Frontal cortex (tissue), 4 donors: ENCODE data around the gene MYH13. TPM values are rescaled to one million over a fixed set of nuclear protein-coding genes. Genes with fewer than 3 reads are reported as not detected.

Experiments used
- DNase-seq, 2 donors: peaks; one replicate each; pipeline ENCODE4 v3.0.0; 2012; ENCODE audit warnings: low spot score in 2 of 2
- FAIRE-seq: peaks from 2 replicates; lab custom pipeline; 2012; peaks lifted over from hg19 to GRCh38; lab: Jason Lieb, UNC
- total RNA-seq: library from RNA; depleted of rRNA; stranded (reverse); fragments of >200 nt; gene quantifications from one replicate; pipeline ENCODE4 v1.2.3, GENCODE V29; 2014
- donor health status: control.
- donor health status: control.
- donor health status: control.

MYH13 gene
- not detected for total RNA-seq

DNA sequence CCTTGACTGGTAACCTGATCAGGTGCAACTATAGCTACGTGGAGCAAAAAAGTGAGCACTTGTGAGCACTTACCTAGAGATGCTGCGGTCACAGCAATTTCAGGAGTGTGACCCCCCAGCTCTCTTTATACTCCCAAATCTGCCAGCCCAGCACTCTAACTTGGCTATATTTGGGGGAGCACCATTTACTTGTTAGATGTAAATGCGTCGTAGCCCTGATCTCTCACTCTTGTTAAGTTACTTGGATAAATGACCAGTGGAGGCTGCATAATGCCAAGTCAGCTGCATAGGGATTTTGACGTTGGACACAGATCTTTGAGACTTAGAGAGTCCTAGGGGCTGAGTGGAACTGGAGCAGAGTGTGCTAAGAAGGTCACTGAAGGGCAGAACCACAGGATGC is at the start of gene MYH13:
MYH13 (minus strand) TSS at position 101 of the 400 bp plus-strand sequence. CDS start 8,476 bp downstream, outside the sequence.
- DNase-seq (no peak), FAIRE-seq (no peak)

- DNase-seq (no peak), FAIRE-seq (no peak)
Measured at GRCh38 chr17:10421900-10422542, 49.2 kb upstream of the MYH13 start, which contains the start of gene MYH8. MYH8 (minus strand) TSS chr17:10421950; CDS start chr17:10420227, 1,723 bp downstream.

- no peak for DNase-seq
- FAIRE-seq, result no peak
Measured at GRCh38 chr17:10421211-10421610, 48.4 kb upstream of the MYH13 start.

GRCh38 chr17:10420811-10421210 is 48.0 kb upstream of the MYH13 start:
- no peak for FAIRE-seq
- DNase-seq, result no peak

DNA sequence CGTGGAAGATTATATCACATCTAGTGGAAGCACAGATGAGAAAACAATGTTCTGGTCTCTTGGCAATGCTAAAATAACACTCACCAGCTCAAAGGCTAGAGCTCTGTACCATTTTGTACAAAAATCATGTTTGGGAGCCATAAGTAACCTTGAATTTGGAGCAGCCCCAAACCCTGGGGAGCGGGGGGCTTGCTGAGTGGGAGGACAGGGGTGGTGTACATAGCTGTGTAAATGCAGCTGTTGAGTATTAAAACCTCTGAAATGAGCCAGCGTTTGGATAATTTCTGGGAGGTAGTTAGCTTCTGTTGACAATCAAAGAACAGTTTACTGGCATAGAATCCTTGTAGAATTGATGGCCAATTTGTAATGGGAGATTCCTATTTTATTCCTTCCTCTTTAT is 44.6 kb upstream of the MYH13 start:
- FAIRE-seq, result no peak
- DNase-seq, result no peak

- FAIRE-seq, result no peak
- no peak for DNase-seq
Measured at GRCh38 chr17:10415161-10415560, 42.4 kb upstream of the MYH13 start.

- no peak for DNase-seq
- FAIRE-seq, result no peak
Measured at GRCh38 chr17:10403589-10403988, 30.8 kb upstream of the MYH13 start.

DNA sequence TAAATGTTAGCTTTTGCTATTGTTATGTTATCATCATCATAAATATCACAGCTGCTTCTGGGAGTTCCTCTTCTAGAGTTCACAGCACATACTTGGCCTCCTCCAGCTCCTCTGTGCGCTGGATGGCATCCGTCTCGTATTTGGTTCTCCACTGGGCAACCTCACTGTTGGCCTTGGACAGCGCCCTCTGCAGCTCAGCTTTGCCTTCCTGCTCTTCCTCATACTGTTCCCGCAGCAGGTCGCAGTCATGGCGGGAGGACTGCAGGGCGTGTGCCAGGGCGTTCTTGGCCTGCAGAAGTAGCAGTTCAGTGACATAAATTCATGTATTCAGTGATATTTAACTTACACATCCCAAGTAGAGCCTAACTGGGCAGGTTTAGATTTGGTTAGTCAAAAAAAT is 25.5 kb upstream of the MYH13 start:
- no peak for DNase-seq
- FAIRE-seq, result no peak

DNA sequence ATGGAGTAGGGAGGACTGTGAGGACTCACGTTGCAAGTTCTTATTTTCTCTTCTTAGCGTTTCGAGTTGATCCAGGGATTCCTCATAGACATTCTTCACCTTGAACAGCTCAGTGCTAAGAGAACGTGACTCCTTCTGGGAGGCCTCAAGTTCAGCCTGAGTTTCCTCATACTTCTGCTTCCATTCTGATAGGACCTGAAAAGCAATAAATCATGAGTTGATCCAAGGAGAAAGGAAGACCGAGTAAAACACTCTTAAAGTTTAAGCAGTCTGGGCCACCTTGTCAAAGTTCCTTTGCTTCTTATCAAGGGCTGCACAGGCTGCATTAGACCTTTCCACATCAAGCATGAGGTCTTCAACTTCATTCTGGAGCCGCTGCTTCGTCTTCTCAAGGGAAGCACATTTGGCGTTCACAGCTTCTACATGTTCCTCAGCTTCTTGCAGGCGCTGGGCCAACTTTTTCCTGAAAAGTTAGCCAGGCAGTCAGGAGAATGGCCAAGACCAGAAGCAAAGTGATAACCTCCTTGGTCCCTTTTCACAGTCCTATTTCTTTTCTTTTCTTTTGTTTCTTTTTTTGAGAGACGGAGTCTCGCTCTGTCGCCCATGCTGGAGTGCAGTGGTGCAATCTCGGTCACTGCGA is 23.8 kb upstream of the MYH13 start:
- no peak for FAIRE-seq
- no peak for DNase-seq

DNA sequence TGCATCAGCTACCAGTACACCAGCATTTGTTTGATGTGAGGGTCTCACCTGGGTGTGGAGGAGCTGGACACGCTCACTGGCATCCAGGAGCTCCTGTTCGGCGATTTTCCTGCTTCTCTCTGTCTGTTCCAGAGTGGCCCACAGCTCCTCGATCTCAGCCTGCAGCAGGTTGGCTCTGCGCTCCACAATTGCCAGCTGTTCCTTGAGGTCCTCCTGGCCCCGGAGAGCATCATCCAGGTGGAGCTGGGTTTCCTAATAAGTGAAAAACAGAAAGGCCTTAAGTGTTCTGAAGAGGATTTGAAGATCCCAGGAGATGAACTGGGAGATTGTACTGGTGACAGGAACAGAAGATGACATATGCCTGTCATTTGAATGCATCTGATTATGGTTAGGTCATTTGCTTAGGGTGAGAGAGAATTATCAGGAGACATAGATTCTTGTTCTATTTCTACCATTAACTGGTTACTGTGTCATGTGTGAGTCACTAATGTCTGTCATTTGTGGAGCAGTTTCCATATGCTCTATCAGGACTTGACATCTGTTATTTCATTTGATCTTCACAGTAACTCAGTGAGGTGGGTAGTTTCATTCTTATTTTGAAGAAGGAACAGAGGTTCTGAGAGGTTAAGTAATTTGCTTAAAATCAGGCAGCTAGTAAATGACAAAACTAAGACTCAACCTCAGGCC is 21.5 kb upstream of the MYH13 start:
- no peak for FAIRE-seq
- DNase-seq, result no peak

- no peak for FAIRE-seq
Measured at GRCh38 chr17:10392880-10393279, 20.1 kb upstream of the MYH13 start.

GRCh38 chr17:10385871-10386270 is 13.1 kb upstream of the MYH13 start:
- DNase-seq, result no peak
- FAIRE-seq, result no peak

More at GRCh38 chr17:10392880-10393279, 20.1 kb upstream of the MYH13 start:
- DNase-seq, result no peak

GRCh38 chr17:10384175-10384574 is 11.4 kb upstream of the MYH13 start:
- FAIRE-seq (no peak), DNase-seq (peak in 1 of 2 donors; percentile 6)

DNA sequence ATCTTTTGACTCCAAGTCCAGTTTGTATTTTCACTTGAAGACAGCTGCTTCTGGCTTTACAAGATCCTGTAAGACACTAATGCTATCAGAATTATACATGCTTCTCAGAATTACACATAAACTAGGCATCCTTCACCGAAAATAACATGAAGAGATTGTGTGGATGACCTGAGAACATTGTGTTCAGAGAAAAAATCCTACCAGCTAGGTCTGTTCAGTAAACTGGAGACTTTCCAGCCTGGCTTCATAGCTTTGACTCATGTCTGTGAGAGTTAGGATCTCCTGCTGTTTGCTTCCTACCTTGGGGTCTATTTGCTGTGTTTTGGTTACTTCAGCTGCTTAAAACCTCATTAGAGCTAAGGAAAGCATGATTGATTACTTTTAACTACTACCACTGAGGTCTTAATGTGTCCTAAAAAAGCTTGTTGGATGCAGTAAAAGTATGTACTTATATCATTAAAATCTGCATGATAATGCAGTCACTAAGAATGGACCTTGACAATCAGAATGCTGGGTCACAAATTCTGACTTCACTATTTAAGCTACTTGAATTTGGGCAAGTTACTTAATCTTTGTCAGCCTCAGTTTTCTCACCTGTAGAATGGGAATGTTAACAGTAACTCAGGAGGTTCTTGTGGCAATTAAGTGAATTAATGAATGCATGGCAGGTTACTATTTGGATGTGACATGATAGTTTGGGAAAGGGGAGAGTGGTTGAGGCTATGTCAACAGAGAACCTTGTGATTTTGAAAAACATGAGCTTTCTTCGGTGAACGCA is 8.0 kb upstream of the MYH13 start:
- FAIRE-seq, result no peak

DNA sequence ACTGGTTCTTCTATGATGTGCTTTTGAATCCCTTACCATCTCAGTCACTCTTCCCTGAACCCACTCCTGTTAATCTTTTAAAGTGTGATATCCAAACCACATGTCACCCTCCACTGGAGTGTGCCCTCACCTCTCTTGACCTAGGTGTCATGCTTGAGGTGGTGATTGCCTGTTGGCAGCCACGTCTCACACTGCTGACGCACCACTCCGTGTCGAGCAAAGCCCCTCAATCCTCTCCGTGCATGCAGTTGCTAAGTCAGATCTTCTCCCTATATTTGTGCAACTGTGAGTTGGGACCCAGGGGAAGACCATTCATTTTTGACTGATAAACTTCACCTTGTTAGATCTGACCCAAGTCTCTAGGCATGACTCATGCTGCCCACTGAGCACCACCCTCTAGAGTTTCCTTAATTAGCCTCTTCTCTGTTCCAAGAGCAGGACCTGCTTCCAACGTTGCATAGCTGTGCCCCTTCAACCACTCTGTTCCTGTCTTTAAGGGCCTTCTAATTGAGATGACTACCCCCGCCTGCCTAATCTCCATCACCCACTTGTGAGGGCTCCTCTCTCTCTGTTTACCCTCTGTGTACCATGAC is 2.7 kb downstream of the MYH13 start:
- FAIRE-seq (no peak), DNase-seq (no peak)

More for the DNA sequence above, 8.0 kb upstream of the MYH13 start:
- no peak for DNase-seq

- FAIRE-seq, result no peak
- no peak for DNase-seq
Measured at GRCh38 chr17:10369239-10369638, 3.6 kb downstream of the MYH13 start.

DNA sequence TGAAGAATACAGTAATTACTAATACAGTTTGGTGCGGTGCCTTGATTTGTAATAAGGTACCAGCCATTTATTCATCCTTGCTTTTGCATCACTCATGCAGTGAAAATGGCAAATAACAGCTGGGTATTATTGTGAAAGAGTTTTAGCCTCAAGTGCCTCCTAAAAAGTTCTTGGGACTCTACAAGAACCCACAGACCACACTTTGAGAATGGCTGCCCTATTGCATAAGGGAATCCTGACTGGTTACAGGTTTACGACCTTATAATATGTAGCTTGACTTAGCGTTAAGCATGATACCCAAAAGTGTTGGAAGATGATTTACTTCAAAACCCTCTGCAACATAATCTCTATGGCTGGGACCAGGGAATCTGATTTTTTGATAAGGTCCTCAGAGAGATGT is 4.2 kb downstream of the MYH13 start:
- no peak for DNase-seq
- no peak for FAIRE-seq

- no peak for FAIRE-seq
- DNase-seq, result no peak
Measured at GRCh38 chr17:10360578-10360977, 12.2 kb downstream of the MYH13 start.

DNA sequence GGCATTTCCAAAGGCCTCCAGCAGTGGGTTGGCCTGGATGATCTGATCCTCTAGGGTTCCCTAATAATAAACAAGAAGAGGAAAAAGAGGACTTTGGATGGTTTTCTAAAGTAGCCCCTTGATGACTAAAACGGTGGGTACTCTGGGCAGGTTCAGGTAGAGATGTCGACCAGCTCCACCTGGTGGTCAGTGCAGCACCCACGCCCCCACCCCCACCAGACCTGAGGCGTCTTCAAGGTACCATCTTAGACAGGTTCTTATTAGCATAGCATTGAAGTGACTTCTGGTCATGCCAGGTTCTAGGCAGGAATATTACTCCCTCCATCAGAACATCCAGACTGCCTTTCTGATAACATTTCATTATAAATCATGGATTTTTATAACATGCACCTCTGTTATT is 15.0 kb downstream of the MYH13 start:
- DNase-seq, result no peak
- no peak for FAIRE-seq

- no peak for DNase-seq
- no peak for FAIRE-seq
Measured at GRCh38 chr17:10354651-10355050, 18.2 kb downstream of the MYH13 start.
